Epithelial cell of proximal tubule (primary cell): ENCODE results near the gene ZNF273. TPM values are rescaled to one million over a fixed set of nuclear protein-coding genes. Genes with fewer than 3 reads are reported as not detected.
"Not testable (repeated sequence)": the region's sequence is repeated elsewhere in the genome, so short reads cannot be mapped to it uniquely, and the experiment has no call there.

Experiments used
- DNase-seq: peaks from one replicate; pipeline ENCODE4 v3.0.0-alpha.2; 2011; ENCODE audit warnings: low read depth
- H3K4me3 ChIP-seq: 2 replicates; pipeline ENCODE4 v1.5.1; 2011; ENCODE audit warnings: low read depth, mild to moderate bottlenecking, low read length
- total RNA-seq: library from RNA; depleted of rRNA; stranded (reverse); fragments of >200 nt; gene quantifications from 2 replicates; pipeline ENCODE4 v1.2.3, GENCODE V29; 2015
- TF ChIP-seq, protein P1 (sequence below): conservative IDR thresholded peaks from 2 replicates; pipeline ENCODE4 v1.5.1; 2012; ENCODE audit warnings: low read depth, mild to moderate bottlenecking, low read length

Gene ZNF273
- total RNA-seq, 1 donor from 2014 or later, result 9.8 TPM

DNA sequence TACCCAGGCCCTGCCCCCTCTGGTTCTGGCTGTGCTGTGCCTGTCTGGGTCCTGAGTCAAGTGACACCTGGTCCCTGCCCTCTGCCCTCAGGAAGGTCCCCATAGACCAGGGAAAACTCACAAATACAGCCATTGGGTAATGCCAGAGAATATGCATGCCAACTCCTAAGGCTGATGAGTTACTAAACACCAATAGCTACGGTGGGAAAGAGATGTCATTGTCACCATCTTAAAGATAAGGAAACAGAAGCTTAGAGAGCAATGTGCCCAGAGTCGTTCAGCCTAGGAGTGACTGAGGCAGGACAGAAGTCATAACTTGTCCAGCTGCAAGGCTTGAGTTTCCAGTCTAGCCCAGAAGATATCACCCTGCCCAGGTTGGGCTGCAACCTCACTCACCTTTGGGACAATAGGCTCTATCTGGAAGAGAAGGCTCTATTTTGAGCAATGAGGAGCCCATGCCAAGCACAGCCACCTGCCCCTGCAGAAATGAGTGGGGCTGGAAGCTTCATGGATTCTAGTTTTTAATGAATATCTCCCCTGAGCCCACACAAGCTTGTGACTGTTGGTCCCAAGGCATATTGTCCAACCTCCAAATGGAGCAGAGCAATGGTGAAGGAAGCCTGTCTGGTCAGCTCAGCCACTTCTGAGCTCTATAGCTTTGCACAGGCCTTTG lies 42.6 kb downstream of the ZNF273 start:
- H3K4me3 ChIP-seq, result no peak overlapping the region
- TF ChIP-seq, protein P1, sequence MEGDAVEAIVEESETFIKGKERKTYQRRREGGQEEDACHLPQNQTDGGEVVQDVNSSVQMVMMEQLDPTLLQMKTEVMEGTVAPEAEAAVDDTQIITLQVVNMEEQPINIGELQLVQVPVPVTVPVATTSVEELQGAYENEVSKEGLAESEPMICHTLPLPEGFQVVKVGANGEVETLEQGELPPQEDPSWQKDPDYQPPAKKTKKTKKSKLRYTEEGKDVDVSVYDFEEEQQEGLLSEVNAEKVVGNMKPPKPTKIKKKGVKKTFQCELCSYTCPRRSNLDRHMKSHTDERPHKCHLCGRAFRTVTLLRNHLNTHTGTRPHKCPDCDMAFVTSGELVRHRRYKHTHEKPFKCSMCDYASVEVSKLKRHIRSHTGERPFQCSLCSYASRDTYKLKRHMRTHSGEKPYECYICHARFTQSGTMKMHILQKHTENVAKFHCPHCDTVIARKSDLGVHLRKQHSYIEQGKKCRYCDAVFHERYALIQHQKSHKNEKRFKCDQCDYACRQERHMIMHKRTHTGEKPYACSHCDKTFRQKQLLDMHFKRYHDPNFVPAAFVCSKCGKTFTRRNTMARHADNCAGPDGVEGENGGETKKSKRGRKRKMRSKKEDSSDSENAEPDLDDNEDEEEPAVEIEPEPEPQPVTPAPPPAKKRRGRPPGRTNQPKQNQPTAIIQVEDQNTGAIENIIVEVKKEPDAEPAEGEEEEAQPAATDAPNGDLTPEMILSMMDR, result no peak
- DNase-seq, result no peak

DNA sequence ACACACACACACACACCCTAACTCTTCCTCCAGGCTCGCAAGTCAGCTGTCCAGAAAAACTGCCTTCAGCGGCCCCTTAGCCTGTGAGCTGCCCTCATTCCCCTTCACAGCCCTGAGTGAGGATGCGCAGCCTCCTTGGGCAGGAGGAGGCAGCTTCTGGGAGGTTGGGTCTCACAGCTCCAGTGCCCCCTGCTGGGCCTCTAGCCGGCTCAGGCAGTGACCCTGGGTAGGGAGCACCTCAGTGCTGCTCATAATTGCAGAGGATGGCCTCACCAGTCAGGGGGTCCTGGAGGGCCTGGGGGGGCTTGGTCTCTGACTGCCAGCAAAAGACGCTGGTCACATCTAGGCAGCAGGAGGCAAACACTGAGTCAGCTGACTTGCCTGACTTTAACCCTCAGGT lies 43.7 kb downstream of the ZNF273 start:
- DNase-seq, result no peak
- TF ChIP-seq, protein P1, result peak; percentile 38
- no peak overlapping the region for H3K4me3 ChIP-seq

DNA sequence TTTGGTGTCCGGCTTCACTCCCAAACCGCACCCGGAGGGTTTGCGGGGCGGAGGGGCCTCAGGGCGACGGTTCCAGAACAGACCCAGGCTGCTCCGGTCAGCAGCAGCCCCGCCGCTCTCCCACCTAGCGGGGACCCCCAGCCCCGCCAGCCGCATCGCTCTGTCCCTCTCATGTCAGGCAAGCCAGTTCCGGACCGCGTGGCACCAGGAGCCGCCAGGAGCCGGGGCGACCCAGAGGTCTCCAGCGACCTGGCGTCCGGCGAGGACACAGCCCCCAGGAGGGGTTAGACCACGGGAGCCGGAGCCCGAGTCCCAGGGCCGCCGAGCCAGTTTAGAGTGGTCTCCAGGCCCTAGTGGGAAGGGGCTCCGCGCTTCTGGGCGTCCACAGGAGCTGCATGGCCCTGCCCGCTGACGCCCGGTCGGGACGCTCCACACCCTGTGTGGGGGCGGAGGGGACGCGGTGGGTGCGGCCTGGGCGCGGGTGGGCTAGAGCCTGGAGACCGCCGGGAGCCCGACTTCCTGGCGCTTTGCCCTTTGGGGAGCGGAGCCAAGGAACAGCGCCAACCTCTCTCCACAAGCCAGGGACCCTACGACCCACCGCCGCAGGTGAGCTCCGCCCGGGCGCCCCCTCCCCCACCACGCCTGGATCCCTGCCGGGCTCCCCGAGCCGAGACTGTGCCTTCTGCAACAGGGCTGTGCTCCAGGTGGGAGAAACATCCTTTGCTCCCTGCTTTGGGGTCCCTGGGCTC lies 44.4 kb downstream of the ZNF273 start:
- TF ChIP-seq, protein P1, result no peak
- no peak for DNase-seq
- peak overlapping the region; percentile 44 for H3K4me3 ChIP-seq

DNA sequence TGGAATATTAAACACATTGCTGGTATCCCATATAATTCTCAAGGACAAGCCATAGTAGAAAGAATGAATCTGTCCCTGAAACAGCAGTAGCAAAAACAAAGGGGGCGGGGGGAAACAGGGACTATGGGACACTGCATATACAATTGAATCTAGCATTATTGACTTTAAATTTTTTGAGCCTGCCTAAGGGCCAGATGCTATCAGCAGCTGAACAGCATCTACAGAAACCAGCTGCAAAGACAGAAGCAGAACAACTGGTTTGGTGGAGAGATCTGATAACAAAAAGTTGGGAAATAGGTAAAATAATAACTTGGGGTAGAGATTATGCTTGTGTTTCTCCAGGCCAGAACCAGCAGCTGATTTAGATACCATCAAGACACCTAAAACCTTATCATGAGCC lies 45.7 kb downstream of the ZNF273 start:
- DNase-seq, H3K4me3 ChIP-seq: not testable (repeated sequence)

DNA sequence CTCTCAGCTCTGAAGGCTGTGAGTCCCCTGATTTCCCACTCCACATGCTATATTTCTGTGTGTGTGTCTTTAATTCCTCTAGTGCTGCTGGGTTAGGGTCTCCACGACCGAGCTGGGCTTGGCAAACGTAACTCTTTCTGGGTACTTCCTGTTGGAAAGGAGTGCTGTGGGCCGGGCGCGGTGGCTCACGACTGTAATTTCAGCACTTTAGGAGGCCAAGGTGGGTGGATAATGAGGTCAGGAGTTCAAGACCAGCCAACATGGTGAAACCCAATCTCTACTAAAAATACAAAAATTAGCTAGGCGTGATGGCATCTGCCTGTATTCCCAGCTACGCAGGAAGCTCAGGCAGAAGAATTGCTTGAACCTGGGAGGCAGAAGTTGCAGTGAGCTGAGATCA lies 47.6 kb downstream of the ZNF273 start:
- H3K4me3 ChIP-seq, DNase-seq: not testable (repeated sequence)

DNA sequence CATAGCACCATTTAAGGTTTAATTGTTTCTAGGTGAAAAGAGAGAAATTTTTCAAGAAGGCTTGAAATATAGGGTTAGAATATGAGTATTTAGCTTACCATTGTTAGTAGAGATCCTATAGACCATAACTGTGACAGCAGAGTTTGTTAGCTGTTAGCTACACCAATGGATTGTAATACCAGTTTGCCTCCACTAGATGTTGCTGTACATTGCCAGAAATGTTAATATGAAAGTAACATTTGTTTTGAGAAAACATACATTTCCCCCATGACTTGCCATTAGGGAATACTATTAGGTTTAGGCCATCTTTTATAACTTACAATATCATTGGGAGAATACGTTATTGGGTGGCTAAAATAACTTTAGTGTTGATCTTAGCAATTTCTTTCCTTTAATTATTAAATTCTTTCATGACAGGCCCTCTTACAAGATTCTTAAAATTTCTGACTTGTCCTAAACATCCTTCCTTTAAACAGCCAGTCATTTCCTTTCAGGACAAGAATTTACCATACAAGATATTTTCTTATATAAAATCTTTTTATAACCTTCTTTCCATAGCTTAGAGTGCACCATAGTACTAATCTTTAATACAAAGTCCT lies 48.3 kb downstream of the ZNF273 start:
- DNase-seq, result peak; percentile 2
- no peak overlapping the region for H3K4me3 ChIP-seq
- TF ChIP-seq, protein P1, result peak; percentile 80

DNA sequence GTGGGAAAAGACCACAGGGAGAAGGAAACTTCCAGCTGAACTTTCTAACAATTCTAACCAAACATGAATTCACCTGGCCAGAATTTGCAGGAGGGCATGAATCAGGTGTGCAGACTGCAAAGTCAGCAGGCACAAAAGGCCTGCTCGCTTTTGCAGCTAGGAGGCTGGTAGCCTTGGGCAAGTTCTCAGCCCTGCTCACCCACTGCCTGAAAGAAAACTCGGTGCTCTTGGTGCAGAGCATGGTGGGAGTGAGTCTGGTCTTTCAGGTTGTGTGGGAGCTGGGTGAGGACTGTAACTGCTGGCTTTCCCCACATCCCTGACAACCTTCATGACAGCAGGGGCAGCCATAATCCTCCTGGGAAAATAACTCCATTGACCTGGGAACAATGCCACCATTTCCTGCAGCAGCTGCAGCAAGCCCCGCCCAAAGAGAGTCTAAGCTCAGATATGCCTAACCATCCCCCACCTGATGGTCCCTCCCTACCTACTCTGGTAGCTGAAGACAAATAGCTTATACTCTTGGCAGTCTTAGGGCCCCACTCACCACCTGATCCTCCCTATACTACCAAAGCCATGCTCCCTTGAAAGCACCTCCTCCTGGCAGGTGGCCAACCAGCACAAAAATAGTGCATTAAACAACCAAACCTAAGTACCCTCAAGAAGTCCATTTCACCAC lies 56.1 kb downstream of the ZNF273 start:
- TF ChIP-seq, protein P1, result no peak
- DNase-seq, result no peak

More for the DNA sequence above, 56.1 kb downstream of the ZNF273 start:
- no peak overlapping the region for H3K4me3 ChIP-seq
